Subcutaneous adipose tissue (tissue), 4 donors: ENCODE results near the gene TBC1D16. TPM values are rescaled to one million over a fixed set of nuclear protein-coding genes. Genes with fewer than 3 reads are reported as not detected.

Source experiments
- total RNA-seq, 4 donors: library from RNA; depleted of rRNA; stranded (reverse); fragments of >200 nt; gene quantifications; one replicate each; pipeline ENCODE4 v1.1.0, GENCODE V29; 2016
- TF ChIP-seq, protein P1 (sequence below): fragments of 450-650 bp; IDR thresholded peaks from one replicate; pipeline ENCODE4 v1.5.1; 2016; ENCODE audit warnings: low read depth, mild to moderate bottlenecking, control low read depth, antibody characterized with exemption, moderate library complexity

The TBC1D16 gene
- total RNA-seq, 4 donors from 2014 or later, result 43.5 to 115 (median 60.5) TPM

DNA sequence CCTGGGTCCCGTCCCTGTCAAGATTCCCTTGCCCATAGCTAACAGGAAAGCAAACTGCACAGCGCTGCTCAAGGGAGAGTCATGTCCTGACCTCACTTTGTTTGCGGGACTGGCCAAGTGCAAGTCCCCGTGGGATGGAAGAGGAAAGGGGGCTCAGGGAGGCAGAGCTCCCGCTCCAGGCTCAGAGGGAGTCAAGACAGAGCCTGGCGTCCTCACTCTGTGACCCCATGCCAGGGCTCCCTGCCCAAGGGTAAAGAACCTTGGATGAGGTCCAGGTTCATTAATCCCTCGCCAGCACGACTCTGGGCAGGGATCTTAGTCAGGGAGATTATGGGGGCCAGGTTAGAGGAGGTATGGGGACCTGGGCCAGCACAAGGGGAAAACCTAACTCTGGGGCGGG, 145.0 kb downstream of the TBC1D16 start:
- TF ChIP-seq, protein P1, sequence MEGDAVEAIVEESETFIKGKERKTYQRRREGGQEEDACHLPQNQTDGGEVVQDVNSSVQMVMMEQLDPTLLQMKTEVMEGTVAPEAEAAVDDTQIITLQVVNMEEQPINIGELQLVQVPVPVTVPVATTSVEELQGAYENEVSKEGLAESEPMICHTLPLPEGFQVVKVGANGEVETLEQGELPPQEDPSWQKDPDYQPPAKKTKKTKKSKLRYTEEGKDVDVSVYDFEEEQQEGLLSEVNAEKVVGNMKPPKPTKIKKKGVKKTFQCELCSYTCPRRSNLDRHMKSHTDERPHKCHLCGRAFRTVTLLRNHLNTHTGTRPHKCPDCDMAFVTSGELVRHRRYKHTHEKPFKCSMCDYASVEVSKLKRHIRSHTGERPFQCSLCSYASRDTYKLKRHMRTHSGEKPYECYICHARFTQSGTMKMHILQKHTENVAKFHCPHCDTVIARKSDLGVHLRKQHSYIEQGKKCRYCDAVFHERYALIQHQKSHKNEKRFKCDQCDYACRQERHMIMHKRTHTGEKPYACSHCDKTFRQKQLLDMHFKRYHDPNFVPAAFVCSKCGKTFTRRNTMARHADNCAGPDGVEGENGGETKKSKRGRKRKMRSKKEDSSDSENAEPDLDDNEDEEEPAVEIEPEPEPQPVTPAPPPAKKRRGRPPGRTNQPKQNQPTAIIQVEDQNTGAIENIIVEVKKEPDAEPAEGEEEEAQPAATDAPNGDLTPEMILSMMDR, result no peak

DNA sequence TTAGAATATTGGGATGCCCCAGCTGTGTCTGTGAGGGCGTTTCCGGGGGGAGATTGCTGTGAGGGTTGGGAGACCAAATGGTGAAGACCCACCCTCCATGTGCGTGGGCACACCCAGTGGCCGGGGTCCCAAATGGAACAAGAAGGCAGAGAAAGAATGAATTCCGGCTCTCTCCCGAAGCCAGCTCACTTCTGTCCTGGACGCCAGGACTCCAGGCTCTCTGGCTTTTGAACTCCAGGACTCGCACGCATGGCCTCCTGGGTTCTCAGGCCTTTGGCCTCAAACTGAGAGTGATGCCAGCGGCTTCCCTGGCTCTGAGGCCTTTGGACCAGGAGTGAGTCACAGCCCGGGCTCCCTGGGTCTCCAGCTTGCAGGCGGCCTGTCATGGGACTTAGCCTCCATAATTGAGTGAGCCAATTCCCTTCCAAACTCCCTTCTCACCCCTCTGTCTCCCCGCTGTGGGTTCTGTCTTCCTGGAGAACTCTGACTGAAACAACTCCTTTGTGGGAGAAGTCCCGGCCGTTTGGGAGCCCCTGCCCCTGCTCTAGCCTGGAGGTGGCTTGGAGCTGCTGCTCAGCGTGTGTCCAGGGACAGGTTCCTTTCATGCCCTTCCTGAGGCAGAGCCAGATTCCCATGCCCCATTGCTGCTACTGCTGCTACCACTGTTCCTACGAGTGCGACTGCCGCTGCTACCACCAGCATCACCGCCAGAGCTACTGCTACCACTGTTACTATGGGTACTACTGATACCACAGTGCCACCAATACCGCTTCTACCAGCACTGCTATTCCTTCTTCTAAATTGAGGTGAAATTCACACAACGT, 146.6 kb downstream of the TBC1D16 start:
- TF ChIP-seq, protein P1, result no peak

DNA sequence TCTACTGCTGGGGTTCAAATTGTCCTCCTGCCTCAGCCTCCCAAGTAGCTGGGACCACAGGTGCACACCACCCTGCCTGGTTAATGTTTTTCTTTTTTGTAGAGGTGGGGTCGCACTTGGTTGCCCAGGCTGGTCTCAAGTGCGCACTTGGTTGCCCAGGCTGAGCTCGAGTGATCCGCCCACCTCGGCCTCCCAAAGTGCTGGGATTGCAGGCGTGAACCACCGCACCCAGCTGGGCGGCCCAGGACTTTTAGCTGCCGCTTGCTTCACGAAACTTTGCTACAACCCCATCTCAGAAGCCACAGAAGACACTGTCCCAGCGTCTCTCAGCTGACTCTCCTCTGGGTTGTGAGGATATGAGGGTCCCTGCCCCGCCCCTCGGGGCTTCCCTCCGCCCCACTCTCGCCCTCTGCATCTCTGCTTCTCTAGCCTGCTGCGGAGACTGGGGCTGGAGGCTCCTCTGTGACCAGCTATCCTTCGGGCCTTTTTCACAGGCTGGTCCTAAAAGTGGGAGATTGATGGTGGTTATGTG, 147.6 kb downstream of the TBC1D16 start:
- TF ChIP-seq, protein P1, result no peak

DNA sequence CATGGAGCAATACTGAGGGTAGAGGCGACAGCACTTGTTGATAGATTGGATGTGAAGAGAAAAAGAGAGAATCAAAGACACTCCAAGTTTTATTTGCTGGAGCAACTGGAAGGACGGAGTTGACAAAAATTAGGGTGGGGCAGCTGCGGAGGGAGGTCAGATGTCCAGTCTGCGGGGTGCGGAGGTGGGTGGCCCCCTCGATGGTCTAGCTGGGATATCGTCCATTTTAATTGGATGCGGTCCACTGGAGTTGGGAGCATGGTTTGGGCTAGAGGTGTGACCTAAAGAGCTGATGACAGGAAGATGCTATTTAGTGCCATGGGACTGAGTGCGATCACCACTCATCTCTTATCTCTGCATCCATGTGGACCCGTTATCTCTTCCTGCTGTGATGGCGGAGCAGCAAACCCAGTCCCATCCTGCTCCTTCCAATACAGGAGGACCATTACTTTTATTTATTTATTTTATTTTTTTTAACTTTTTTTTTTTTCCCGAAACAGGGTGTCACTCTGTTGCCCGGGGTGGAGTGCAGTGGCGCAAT, 148.2 kb downstream of the TBC1D16 start:
- TF ChIP-seq, protein P1, result no peak

DNA sequence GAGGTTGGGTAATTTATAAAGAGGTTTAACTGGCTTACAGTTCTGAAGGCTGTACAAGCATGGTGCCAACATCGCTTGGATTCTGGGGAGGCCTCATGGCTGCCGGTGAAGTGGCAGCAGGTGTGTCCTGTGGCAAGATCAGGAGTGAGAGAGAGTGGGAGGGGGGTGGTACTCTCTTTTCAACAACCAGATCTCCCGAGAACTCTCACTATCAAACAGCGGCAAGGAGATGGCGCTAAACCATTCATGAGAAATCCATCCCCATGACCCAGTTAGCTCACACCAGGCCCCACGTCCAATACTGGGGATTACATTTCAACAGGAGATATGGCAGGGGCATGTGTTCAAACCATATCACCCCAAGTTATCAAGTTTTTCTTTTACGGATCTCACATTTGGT, 152.5 kb downstream of the TBC1D16 start:
- TF ChIP-seq, protein P1, result no peak

Other genes with a start within 250 kb of the TBC1D16 start
- 1 to 10 TPM in 2 of 4 donors, under 1 TPM in 2; 0.68 to 3.6 (median 1.5) TPM for gene CBX8, start 238.8 kb downstream of the TBC1D16 start, total RNA-seq
- 1 to 10 TPM; 3.9 to 9.6 (median 7.6) TPM for gene CBX4, start 196.4 kb downstream of the TBC1D16 start, total RNA-seq
- gene CCDC40, start 770 bp upstream of the TBC1D16 start, total RNA-seq, result 1 to 10 TPM; 3.1 to 5.5 (median 4.6) TPM
- 100 to 1,000 TPM in 1 of 4 donors, 10 to 100 TPM in 3; 43.4 to 123 (median 60.2) TPM for gene GAA, start 65.7 kb upstream of the TBC1D16 start, total RNA-seq
- 10 to 100 TPM; 35.8 to 54.0 (median 45.7) TPM for gene EIF4A3, start 111.3 kb upstream of the TBC1D16 start, total RNA-seq
- gene CARD14, start 134.2 kb upstream of the TBC1D16 start, total RNA-seq, result 1 to 10 TPM in 1 of 4 donors, under 1 TPM in 1, not detected in 2; 0.34 to 1.3 TPM
- 10 to 100 TPM; 15.7 to 34.7 (median 24.7) TPM for gene SGSH, start 184.5 kb upstream of the TBC1D16 start, total RNA-seq
- gene SLC26A11, start 184.6 kb upstream of the TBC1D16 start, total RNA-seq, result 10 to 100 TPM in 3 of 4 donors, 1 to 10 TPM in 1; 4.7 to 31.4 (median 13.0) TPM
- 100 to 1,000 TPM; 114 to 167 (median 144) TPM for gene RNF213, start 225.0 kb upstream of the TBC1D16 start, total RNA-seq